AG09319 (cell line): ENCODE data around the gene CSHL1.
"Not testable (repeated sequence)": the region's sequence is repeated elsewhere in the genome, so short reads cannot be mapped to it uniquely, and the experiment has no call there.

Experiments
- DNase-seq: peaks from one replicate; pipeline ENCODE4 v3.0.0-alpha.2; 2010; ENCODE audit warnings: low read depth; ENCODE audit errors: extremely low read depth
- CTCF ChIP-seq: IDR thresholded peaks from 2 replicates; pipeline ENCODE4 v1.5.1; 2011; ENCODE audit warnings: low read depth, mild to moderate bottlenecking, inconsistent platforms, low read length, moderate library complexity

Gene CSHL1

GRCh38 chr17:63914471-63914870, 3.4 kb upstream of the CSHL1 start:
- DNase-seq: no peak
- TF ChIP-seq CTCF: no peak

DNA sequence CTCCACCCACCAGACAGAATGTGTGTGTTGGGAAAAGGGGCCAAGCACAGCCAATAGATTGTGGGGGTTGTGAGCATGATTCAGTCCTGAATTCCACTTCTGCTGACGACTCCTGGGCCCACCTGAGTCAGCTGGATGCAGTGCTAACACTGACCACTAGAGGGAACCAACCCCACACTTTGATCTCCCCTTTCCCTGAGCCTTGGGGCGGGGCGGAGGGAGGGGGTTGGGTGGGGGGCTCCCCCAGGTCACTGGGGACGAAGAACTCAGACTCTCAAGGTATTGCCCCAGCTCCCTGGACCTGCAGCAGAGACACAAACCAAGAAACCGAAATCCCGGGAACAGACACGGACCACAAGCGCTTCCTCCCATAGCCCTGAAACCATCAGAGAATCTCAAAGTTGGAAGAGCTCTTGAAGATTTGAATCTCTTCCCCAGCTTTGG, 621 bp upstream of the CSHL1 start:
- TF ChIP-seq CTCF: peak; percentile 64
- no peak for DNase-seq

DNA sequence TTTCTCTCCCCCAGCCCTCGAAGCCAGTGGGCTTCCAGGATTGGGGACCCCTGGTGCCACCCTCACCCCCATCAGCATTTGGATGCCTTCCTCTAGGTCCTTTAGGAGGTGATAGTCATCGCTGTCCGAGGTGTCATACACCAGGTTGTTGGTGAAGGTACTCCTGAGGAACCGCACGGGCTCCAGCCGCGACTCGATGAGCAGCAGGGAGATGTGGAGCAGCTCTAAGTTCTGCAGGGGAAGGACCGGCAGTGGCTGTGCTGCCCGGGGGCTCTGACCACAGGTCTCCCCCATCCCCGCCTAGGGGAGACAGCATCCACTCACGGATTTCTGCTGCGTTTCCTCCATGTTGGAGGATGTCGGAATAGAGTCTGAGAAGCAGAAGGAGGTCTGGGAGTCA, 962 bp downstream of the CSHL1 start:
- no peak for DNase-seq
- TF ChIP-seq CTCF: no peak

DNA sequence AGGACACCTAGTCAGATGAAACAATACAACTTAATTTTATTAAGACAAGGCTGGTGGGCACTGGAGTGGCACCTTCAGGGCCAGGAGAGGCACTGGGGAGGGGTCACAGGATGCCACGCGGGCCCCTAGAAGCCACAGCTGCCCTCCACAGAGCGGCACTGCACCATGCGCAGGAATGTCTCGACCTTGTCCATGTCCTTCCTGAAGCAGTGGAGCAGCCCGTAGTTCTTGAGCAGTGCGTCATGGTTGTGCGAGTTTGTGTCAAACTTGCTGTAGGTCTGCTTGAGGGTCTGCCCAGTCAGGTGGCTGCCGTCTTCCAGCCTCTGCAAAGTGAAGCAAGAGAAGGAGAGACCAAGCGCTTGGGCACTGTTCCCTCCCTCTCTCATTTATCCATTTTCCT, 1.5 kb downstream of the CSHL1 start:
- not testable (repeated sequence) for DNase-seq

DNA sequence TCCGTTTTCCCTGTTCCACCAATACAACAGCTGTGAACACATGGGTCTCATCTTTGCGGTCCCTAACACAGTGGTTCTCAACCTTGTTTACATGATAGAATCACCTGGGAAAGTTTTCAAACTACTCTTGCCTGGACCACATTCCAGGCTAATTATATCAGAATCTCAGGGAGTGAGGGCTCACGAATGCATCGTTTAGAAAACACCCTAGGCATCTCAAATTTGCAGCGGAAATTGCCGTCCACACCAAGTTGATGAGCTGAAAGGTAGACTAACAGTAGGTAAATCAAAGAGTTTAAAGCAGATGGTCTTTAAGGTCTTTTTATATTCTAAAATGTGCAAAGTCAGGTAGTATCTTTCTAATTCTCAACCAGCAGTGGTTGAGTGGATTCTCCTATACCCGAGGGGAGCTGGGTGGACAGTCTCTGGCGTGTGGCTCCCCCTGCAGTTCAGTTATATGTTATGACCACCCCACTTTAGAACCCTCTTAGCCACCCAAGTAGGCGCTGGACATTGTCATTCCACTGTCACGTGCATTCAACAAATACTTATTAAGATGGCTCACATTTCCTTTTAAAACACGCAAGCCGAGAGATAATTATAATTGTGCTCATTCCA, 3.8 kb downstream of the CSHL1 start:
- not testable (repeated sequence) for DNase-seq
- TF ChIP-seq CTCF: peak; percentile 17

- DNase-seq: not testable (repeated sequence)
Observed at GRCh38 chr17:63904796-63905195, 6.3 kb downstream of the CSHL1 start.

- TF ChIP-seq CTCF: peak; percentile 22
- DNase-seq: not testable (repeated sequence)
Observed at GRCh38 chr17:63903787-63904201, 7.3 kb downstream of the CSHL1 start.

GRCh38 chr17:63901971-63902370, 9.1 kb downstream of the CSHL1 start:
- not testable (repeated sequence) for DNase-seq

DNA sequence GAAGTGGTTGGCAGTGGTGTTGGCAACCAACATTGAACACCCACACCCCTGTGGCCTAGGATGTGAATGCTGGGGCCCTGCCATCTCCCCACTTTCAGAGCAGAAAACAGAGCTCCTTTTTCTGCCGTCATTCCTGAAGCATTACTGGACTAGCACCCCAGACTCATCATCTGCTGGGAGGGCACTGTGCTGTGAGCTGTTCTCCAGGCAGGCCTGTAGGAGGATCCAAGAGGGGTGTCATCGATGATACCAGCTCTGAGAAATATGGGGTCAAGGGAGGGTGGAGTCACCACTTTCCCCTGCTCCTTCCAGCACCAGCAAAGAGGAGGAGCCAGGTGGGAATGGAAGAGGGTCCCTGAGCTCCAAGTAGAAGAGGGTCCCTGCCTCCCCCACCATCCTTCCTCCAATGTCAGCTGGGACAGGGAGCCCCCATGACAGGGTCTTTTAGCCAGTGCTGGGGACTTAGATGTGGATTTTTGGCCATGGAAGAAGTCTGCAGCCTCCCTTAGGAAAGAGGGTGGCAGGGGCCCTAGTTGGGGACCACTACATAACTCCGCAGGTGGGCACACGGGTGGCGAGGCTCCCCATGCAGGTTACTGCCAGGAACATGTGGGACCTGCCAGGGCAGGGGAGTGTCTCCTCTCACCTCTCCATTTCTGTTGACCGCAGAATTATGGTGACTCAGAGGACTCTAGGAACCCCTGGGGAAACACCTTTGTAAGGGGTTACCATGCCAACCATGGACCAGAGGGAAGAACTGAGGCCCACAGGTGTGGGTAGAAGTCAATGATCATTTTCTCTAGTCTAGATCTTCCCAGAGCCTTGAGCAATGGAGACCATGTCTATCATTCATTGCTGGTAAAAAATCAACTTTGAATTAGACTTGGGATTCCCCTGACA, 11.9 kb downstream of the CSHL1 start:
- not testable (repeated sequence) for DNase-seq

- not testable (repeated sequence) for DNase-seq
Observed at GRCh38 chr17:63896524-63897354, 14.3 kb downstream of the CSHL1 start, which contains the start of gene CSH1. TSS of gene CSH1 (minus strand) at chr17:63896574. CDS start at chr17:63896511, 63 bp downstream.

DNA sequence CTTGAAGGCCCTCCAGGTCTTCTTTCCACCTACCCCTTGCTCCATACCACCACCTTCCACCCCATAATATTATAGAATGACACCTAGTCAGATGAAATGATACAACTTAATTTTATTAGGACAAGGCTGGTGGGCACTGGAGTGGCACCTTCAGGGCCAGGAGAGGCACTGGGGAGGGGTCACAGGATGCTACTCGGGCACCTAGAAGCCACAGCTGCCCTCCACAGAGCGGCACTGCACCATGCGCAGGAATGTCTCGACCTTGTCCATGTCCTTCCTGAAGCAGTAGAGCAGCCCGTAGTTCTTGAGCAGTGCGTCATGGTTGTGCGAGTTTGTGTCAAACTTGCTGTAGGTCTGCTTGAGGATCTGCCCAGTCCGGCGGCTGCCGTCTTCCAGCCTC, 16.2 kb downstream of the CSHL1 start:
- not testable (repeated sequence) for DNase-seq

DNA sequence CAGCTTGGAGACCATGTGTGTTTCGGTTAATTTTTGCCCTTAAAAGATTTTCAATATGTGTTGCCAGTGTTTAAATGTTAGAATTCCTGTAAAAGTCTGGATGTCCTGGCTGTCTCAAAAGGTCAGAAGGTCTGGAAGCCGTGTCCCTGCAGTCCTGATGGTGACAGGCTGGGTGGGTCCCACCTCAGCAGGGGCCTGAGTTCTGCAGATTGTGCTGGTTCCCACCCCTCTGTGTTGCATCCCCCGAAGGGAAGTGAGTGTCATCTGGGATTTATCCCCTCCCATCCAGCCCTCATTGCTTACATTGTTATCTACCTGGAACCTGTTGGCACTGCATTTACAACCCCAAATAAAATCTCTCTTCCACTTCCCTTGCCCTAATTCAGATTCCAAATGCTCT, 17.0 kb downstream of the CSHL1 start:
- not testable (repeated sequence) for DNase-seq

DNA sequence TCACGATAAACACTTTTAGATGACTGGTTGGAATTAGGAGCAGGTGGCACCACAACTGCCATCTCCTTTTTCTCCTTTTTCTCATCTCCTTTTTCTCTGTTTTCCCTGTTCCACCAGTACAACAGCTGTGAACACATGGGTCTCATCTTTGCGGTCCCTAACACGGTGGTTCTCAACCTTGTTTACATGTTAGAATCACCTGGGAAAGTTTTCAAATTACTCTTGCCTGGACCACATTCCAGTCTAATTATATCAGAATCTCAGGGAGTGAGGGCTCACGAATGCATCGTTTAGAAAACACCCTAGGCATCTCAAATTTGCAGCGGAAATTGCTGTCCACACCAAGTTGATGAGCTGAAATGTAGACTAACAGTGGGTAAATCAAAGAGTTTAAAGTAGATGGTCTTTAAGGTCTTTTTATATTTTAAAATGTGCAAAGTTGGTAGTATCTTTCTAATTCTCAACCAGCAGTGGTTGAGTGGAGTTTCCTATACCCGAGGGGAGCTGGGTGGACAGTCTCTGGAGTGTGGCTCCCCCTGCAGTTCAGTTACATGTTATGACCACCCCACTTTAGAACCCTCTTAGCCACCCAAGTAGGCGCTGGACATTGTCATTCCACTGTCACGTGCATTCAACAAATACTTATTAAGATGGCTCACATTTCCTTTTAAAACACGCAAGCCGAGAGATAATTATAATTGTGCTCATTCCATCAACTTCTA, 18.6 kb downstream of the CSHL1 start:
- DNase-seq: not testable (repeated sequence)
